OCI-LY7 (cell line): ENCODE measurements around the gene KAT2B. TPM values are rescaled to one million over a fixed set of nuclear protein-coding genes. Genes with fewer than 3 reads are reported as not detected.

Source experiments
- BruUV-seq: library from RNA; stranded (reverse); fragments of 400-500 nt; replicated peaks from 2 replicates; lab custom pipeline; 2021; lab: Mats Ljungman, UMichigan
- CTCF ChIA-PET: fragments of 300-600 bp; sonication (Branson Sonifier 250); formaldehyde crosslinking; loops from one replicate; lab custom pipeline; 2022; ENCODE audit warnings: antibody characterized with exemption; ENCODE audit not compliant: unreplicated experiment; lab: Charles Lee
- POLR2A ChIA-PET: fragments of 300-600 bp; sonication (Branson Sonifier 250); formaldehyde crosslinking; loops from one replicate; lab custom pipeline; 2022; ENCODE audit warnings: antibody characterized with exemption; lab: Charles Lee
- DNase-seq: peaks from one replicate; pipeline ENCODE4 v3.0.0-alpha.2; 2015; ENCODE audit warnings: low spot score
- H2AFZ ChIP-seq: fragments of 200-600 bp; sonication (generic), shearing (Covaris generic); 2 replicates; pipeline ENCODE4 v1.6.1; 2014; ENCODE audit warnings: mild to moderate bottlenecking, antibody characterized with exemption, low read length, moderate library complexity
- H3K27ac ChIP-seq: fragments of 200-600 bp; sonication (generic); 2 replicates; pipeline ENCODE4 v1.5.1; 2014; ENCODE audit warnings: mixed run types, low read depth, mild to moderate bottlenecking, moderate library complexity, low read length, inconsistent platforms; ENCODE audit not compliant: poor library complexity, severe bottlenecking
- H3K36me3 ChIP-seq: fragments of 200-600 bp; sonication (generic); 2 replicates; pipeline ENCODE4 v1.6.1; 2014; ENCODE audit warnings: mild to moderate bottlenecking, antibody characterized with exemption, low read length, moderate library complexity, mixed read lengths; ENCODE audit not compliant: insufficient read depth
- H3K4me1 ChIP-seq: fragments of 200-600 bp; sonication (generic); 2 replicates; pipeline ENCODE4 v1.5.1; 2014; ENCODE audit warnings: mild to moderate bottlenecking, low read length; ENCODE audit not compliant: insufficient read depth, poor library complexity, severe bottlenecking
- H3K4me2 ChIP-seq: fragments of 200-600 bp; sonication (generic); 2 replicates; pipeline ENCODE4 v1.6.1; 2014; ENCODE audit warnings: mild to moderate bottlenecking, low read length
- H3K4me3 ChIP-seq: fragments of 200-600 bp; sonication (generic); 2 replicates; pipeline ENCODE4 v1.5.1; 2014; ENCODE audit warnings: mild to moderate bottlenecking, low read depth, low read length; ENCODE audit not compliant: poor library complexity, severe bottlenecking
- H3K79me2 ChIP-seq: fragments of 200-600 bp; sonication (generic); 2 replicates; pipeline ENCODE4 v1.6.1; 2016; ENCODE audit warnings: low read depth, mild to moderate bottlenecking, low read length, moderate library complexity, mixed read lengths; ENCODE audit not compliant: insufficient read depth
- H3K9me2 ChIP-seq: fragments of 200-600 bp; sonication (generic); 2 replicates; pipeline ENCODE4 v1.6.1; 2016; ENCODE audit warnings: mild to moderate bottlenecking, low read length, mixed read lengths; ENCODE audit not compliant: insufficient read depth
- H3K9me3 ChIP-seq: fragments of 200-600 bp; sonication (generic); 2 replicates; pipeline ENCODE4 v1.6.1; 2014; ENCODE audit warnings: mild to moderate bottlenecking, mixed run types, low read length, mixed read lengths
- H4K20me1 ChIP-seq: fragments of 200-600 bp; sonication (generic); 2 replicates; pipeline ENCODE4 v1.6.1; 2014; ENCODE audit warnings: mild to moderate bottlenecking, antibody characterized with exemption, low read length, moderate library complexity, mixed read lengths; ENCODE audit not compliant: insufficient read depth
- EZH2phosphoT487 ChIP-seq: fragments of 200-600 bp; sonication (generic); IDR thresholded peaks from 2 replicates; pipeline ENCODE4 v1.6.1; 2018; ENCODE audit warnings: low read depth, borderline replicate concordance, mild to moderate bottlenecking, mixed run types, antibody characterized with exemption, low read length, moderate library complexity, mixed read lengths
- intact Hi-C: fragments of 100-400 bp; cut with micrococcal nuclease; formaldehyde crosslinking; loops from one replicate; pipeline ENCODE4 v1.10.0; 2022; ENCODE audit not compliant: unreplicated experiment
- microRNA-seq: library from miRNA; unstranded; fragments of <30 nt; microRNA quantifications from one replicate; pipeline ENCODE4 v1.2.0, GENCODE V29; 2022; ENCODE audit warnings: borderline replicate concordance
- small RNA-seq: library from RNA; depleted of rRNA; stranded (forward); fragments of <200 nt; gene quantifications from one replicate; pipeline ENCODE3, GENCODE V24; 2014
- total RNA-seq, 2 experiments: library from RNA; depleted of rRNA in 1 of 2; stranded (reverse); fragments of >200 nt in 1 of 2; shearing (Covaris generic) in 1 of 2; gene quantifications; 2 replicates each; pipeline ENCODE4 v1.2.3, GENCODE V29; 2014 to 2022
- TF ChIP-seq, protein P1 (sequence below): fragments of 200-600 bp; sonication (generic); conservative IDR thresholded peaks from 2 replicates; pipeline ENCODE4 v1.5.1; 2014; ENCODE audit warnings: mild to moderate bottlenecking, antibody characterized with exemption, low read length, moderate library complexity, mixed read lengths

KAT2B gene
- total RNA-seq, 2 experiments from 2014 or later = 24.2 to 32.9 TPM

DNA sequence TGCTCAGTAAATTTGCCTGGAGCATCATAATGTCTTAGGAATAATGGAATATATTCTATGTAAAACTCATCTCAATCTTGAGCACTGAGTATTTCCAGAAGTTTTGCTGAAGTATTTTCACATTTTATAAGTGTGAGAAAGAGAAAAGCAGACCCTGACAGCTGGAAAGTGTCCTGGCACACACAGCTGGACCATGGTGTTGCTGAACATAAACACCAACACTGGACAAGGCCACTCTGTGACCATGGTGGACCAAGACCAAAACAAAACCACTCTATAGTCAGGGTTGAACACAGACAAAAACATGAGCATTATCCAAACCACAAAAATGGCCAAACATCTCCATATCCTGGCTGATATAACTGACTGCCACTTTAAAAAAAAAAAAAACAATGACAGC lies 160.9 kb downstream of the KAT2B start:
- Histone ChIP-seq H3K9me2 (no peaks in the 10 kb centered on the region), H3K79me2 (no peaks in the 10 kb centered on the region), H3K4me1 (no peaks in the 10 kb centered on the region), H3K4me2 (no peak overlapping the region), H3K4me3 (no peak overlapping the region), H3K36me3 (no peaks in the 10 kb centered on the region), H3K27ac (no peak overlapping the region), H4K20me1 (no peaks in the 10 kb centered on the region), H3K9me3 (no peaks in the 10 kb centered on the region), H2AFZ (no peak overlapping the region)
- CTCF ChIA-PET = no interaction called here
- POLR2A ChIA-PET = interaction anchor here (0.9 kb wide), 2 partner anchors 13 to 15 kb away, joined by 3 to 4 read pairs; partner anchors contain the start of gene SGO1
- intact Hi-C loops = loop anchor here (10.0 kb wide), 1 partner anchor 316 kb away; no protein-coding TSS in a partner anchor
- no peak for TF ChIP-seq EZH2phosphoT487
- TF ChIP-seq, protein P1, sequence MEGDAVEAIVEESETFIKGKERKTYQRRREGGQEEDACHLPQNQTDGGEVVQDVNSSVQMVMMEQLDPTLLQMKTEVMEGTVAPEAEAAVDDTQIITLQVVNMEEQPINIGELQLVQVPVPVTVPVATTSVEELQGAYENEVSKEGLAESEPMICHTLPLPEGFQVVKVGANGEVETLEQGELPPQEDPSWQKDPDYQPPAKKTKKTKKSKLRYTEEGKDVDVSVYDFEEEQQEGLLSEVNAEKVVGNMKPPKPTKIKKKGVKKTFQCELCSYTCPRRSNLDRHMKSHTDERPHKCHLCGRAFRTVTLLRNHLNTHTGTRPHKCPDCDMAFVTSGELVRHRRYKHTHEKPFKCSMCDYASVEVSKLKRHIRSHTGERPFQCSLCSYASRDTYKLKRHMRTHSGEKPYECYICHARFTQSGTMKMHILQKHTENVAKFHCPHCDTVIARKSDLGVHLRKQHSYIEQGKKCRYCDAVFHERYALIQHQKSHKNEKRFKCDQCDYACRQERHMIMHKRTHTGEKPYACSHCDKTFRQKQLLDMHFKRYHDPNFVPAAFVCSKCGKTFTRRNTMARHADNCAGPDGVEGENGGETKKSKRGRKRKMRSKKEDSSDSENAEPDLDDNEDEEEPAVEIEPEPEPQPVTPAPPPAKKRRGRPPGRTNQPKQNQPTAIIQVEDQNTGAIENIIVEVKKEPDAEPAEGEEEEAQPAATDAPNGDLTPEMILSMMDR = no peak
- no TSS peak for BruUV-seq
- DNase-seq = no peak

Small RNA genes within 50 kb of the gene (microRNA-seq; reads per million reads assigned to microRNA genes)
- not detected for gene MIR3135A

Small RNA genes within 50 kb of the gene (small RNA-seq; reads per million reads assigned to genes)
- gene MIR3135A = not detected
- not detected for gene RNU4-85P
- not detected for gene RPL39P18

Other genes with a start within 250 kb of the KAT2B start
- gene EFHB, start 106.2 kb upstream of the KAT2B start, total RNA-seq (2014; rRNA removed; shearing (Covaris generic)) = 0.51 TPM in 1 of 2 replicates, not detected in the other
- 0.86 TPM in 1 of 2 replicates, not detected in the other for gene EFHB, start 106.2 kb upstream of the KAT2B start, total RNA-seq (2022)
- gene RAB5A, start 93.3 kb upstream of the KAT2B start, total RNA-seq (2014; rRNA removed; shearing (Covaris generic)) = 24.5 and 26.1 TPM in 2 replicates
- gene RAB5A, start 93.3 kb upstream of the KAT2B start, total RNA-seq (2022) = 39.2 and 50.2 TPM in 2 replicates
- gene PP2D1, start 28.2 kb upstream of the KAT2B start, total RNA-seq (2014; rRNA removed; shearing (Covaris generic)) = not detected in 2 replicates
- not detected in 2 replicates for gene PP2D1, start 28.2 kb upstream of the KAT2B start, total RNA-seq (2022)
- gene SGO1, start 145.8 kb downstream of the KAT2B start, total RNA-seq (2014; rRNA removed; shearing (Covaris generic)) = 21.4 and 27.6 TPM in 2 replicates
- gene SGO1, start 145.8 kb downstream of the KAT2B start, total RNA-seq (2022) = 38.8 and 42.1 TPM in 2 replicates